Measurements from ENCODE around the gene SUFU. TPM values are rescaled to one million over a fixed set of nuclear protein-coding genes. Genes with fewer than 3 reads are reported as not detected.

Gene SUFU
- total and polyA plus RNA-seq, 2 of the 13 experiments (the other 11 are each of a cell fraction or from before 2014, with no cell fraction given): 2.9 to 5.5 TPM

DNA sequence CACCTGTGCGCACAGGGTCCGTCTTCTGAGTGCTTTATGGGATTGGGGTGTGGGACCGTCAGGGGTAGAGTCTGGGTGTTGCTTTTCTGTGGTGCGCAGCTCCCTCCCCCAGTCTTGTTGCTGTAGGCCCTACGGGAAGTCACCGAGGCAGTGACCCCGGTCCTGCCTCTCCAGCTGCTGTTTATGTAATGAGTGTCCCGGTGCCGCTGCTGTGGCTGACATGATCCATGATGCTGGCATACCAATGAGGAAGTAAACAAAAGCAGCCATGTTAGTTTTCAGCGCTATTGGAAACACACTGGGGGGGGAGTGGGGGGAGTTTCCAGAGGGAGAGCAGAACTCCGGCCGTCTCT, 141.6 kb downstream of the SUFU start (continued):
- TF ChIP-seq, protein P1, sequence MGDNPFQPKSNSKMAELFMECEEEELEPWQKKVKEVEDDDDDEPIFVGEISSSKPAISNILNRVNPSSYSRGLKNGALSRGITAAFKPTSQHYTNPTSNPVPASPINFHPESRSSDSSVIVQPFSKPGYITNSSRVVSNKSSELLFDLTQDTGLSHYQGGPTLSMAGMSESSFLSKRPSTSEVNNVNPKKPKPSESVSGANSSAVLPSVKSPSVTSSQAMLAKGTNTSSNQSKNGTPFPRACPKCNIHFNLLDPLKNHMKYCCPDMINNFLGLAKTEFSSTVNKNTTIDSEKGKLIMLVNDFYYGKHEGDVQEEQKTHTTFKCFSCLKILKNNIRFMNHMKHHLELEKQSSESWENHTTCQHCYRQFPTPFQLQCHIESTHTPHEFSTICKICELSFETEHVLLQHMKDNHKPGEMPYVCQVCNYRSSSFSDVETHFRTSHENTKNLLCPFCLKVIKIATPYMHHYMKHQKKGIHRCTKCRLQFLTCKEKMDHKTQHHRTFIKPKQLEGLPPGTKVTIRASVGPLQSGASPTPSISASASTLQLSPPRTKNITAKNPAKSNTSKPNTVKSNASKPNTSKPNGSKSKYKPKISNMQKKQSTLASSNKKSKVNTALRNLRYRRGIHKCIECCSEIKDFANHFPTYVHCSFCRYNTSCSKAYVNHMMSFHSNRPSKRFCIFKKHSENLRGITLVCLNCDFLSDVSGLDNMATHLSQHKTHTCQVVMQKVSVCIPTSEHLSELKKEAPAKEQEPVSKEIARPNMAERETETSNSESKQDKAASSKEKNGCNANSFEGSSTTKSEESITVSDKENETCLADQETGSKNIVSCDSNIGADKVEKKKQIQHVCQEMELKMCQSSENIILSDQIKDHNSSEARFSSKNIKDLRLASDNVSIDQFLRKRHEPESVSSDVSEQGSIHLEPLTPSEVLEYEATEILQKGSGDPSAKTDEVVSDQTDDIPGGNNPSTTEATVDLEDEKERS (CRISPR knock-in tag; IDR thresholded peaks at IDR 0.05): 0 out of 2 replicates have a peak, but pooled peaks have one; percentile 23
- TF ChIP-seq, protein P2, sequence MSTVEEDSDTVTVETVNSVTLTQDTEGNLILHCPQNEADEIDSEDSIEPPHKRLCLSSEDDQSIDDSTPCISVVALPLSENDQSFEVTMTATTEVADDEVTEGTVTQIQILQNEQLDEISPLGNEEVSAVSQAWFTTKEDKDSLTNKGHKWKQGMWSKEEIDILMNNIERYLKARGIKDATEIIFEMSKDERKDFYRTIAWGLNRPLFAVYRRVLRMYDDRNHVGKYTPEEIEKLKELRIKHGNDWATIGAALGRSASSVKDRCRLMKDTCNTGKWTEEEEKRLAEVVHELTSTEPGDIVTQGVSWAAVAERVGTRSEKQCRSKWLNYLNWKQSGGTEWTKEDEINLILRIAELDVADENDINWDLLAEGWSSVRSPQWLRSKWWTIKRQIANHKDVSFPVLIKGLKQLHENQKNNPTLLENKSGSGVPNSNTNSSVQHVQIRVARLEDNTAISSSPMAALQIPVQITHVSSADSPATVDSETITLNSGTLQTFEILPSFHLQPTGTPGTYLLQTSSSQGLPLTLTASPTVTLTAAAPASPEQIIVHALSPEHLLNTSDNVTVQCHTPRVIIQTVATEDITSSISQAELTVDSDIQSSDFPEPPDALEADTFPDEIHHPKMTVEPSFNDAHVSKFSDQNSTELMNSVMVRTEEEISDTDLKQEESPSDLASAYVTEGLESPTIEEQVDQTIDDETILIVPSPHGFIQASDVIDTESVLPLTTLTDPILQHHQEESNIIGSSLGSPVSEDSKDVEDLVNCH (CRISPR knock-in tag; IDR thresholded peaks at IDR 0.05): no peak
- no peak; a peak in 1 of 4 replicates for TF ChIP-seq KLF16 (CRISPR knock-in tag; IDR thresholded peaks at IDR 0.05)
- TF ChIP-seq, protein P3, sequence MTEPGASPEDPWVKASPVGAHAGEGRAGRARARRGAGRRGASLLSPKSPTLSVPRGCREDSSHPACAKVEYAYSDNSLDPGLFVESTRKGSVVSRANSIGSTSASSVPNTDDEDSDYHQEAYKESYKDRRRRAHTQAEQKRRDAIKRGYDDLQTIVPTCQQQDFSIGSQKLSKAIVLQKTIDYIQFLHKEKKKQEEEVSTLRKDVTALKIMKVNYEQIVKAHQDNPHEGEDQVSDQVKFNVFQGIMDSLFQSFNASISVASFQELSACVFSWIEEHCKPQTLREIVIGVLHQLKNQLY (CRISPR knock-in tag; IDR thresholded peaks at IDR 0.05): no peak
- TF ChIP-seq ATM (IDR thresholded peaks at IDR 0.05; ENCODE audit: borderline replicate concordance): no peak
- no peak for TF ChIP-seq NR1H2 (CRISPR knock-in tag; IDR thresholded peaks at IDR 0.05; ENCODE audit: borderline replicate concordance, low read depth)
- TF ChIP-seq NBN (conservative IDR thresholded peaks at IDR 0.05): no peak
- peak; percentile 21; the same call in 1 of the 2 replicates for TF ChIP-seq ETV5 (CRISPR knock-in tag; IDR thresholded peaks at IDR 0.05; ENCODE audit: borderline replicate concordance)
- 0 out of 2 replicates have a peak, but pooled peaks have one; percentile 7 for TF ChIP-seq ZFX (CRISPR knock-in tag; IDR thresholded peaks at IDR 0.05; ENCODE audit: low read depth)
- TF ChIP-seq, protein P4, sequence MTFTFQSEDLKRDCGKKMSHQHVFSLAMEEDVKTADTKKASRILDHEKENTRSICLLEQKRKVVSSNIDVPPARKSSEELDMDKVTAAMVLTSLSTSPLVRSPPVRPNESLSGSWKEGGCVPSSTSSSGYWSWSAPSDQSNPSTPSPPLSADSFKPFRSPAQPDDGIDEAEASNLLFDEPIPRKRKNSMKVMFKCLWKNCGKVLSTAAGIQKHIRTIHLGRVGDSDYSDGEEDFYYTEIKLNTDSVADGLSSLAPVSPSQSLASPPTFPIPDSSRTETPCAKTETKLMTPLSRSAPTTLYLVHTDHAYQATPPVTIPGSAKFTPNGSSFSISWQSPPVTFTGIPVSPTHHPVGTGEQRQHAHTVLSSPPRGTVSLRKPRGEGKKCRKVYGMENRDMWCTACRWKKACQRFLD (CRISPR knock-in tag; IDR thresholded peaks at IDR 0.05; ENCODE audit: borderline replicate concordance): no peak
- no peak for TF ChIP-seq JARID2 (CRISPR knock-in tag; IDR thresholded peaks at IDR 0.05; ENCODE audit: insufficient replicate concordance)
- TF ChIP-seq ZSCAN20 (CRISPR knock-in tag; IDR thresholded peaks at IDR 0.05; ENCODE audit: borderline replicate concordance): no peak
- no peak for TF ChIP-seq RNF2 (conservative IDR thresholded peaks at IDR 0.05; ENCODE audit: low read depth)
- TF ChIP-seq ARID2 (CRISPR knock-in tag; IDR thresholded peaks at IDR 0.05; ENCODE audit: borderline replicate concordance): no peak
- TF ChIP-seq, protein P5, sequence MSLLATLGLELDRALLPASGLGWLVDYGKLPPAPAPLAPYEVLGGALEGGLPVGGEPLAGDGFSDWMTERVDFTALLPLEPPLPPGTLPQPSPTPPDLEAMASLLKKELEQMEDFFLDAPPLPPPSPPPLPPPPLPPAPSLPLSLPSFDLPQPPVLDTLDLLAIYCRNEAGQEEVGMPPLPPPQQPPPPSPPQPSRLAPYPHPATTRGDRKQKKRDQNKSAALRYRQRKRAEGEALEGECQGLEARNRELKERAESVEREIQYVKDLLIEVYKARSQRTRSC (CRISPR knock-in tag; IDR thresholded peaks at IDR 0.05; ENCODE audit: low read depth): 0 out of 2 replicates have a peak, but pooled peaks have one; percentile 11
- TF ChIP-seq, protein P6, sequence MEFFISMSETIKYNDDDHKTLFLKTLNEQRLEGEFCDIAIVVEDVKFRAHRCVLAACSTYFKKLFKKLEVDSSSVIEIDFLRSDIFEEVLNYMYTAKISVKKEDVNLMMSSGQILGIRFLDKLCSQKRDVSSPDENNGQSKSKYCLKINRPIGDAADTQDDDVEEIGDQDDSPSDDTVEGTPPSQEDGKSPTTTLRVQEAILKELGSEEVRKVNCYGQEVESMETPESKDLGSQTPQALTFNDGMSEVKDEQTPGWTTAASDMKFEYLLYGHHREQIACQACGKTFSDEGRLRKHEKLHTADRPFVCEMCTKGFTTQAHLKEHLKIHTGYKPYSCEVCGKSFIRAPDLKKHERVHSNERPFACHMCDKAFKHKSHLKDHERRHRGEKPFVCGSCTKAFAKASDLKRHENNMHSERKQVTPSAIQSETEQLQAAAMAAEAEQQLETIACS (CRISPR knock-in tag; IDR thresholded peaks at IDR 0.05): no peak
- TF ChIP-seq ZNF816 (CRISPR knock-in tag; IDR thresholded peaks at IDR 0.05; ENCODE audit: borderline replicate concordance): peak; percentile 81; the same call in 1 of the 2 replicates
- TF ChIP-seq FOXA1 (IDR thresholded peaks at IDR 0.05): no peak
- TF ChIP-seq FOXA1 (CRISPR knock-in tag; IDR thresholded peaks at IDR 0.05): 0 out of 2 replicates have a peak, but pooled peaks have one; percentile 15
- TF ChIP-seq HNRNPH1 (optimal IDR thresholded peaks at IDR 0.05; ENCODE audit: low read depth, low read length): peak; percentile 20
- 0 out of 2 replicates have a peak, but pooled peaks have one; percentile 7 for TF ChIP-seq YEATS4 (CRISPR knock-in tag; IDR thresholded peaks at IDR 0.05; ENCODE audit: borderline replicate concordance)
- peak; percentile 48; the same call in 1 of the 2 replicates for TF ChIP-seq PHF21A (CRISPR knock-in tag; IDR thresholded peaks at IDR 0.05)

Measured in HepG2 (cell line).